Activated naive CD8-positive, alpha-beta T cell (primary cell): ENCODE measurements around the gene OVOL2.

Experiments
- H3K27ac Mint-ChIP-seq: one replicate; pipeline ENCODE4 v1.8.0; 2021; ENCODE audit warnings: mixed read lengths
- H3K27me3 Mint-ChIP-seq: one replicate; pipeline ENCODE4 v1.8.0; 2021; ENCODE audit warnings: mixed read lengths
- H3K36me3 Mint-ChIP-seq: one replicate; pipeline ENCODE4 v1.8.0; 2021; ENCODE audit warnings: mixed read lengths
- H3K4me1 Mint-ChIP-seq: one replicate; pipeline ENCODE4 v1.8.0; 2021; ENCODE audit warnings: low read depth, mixed read lengths
- H3K4me3 Mint-ChIP-seq: one replicate; pipeline ENCODE4 v1.8.0; 2021; ENCODE audit warnings: mild to moderate bottlenecking, mixed read lengths
- H3K9me3 Mint-ChIP-seq: one replicate; pipeline ENCODE4 v1.8.0; 2021; ENCODE audit warnings: low read depth, mixed read lengths

OVOL2 gene

DNA sequence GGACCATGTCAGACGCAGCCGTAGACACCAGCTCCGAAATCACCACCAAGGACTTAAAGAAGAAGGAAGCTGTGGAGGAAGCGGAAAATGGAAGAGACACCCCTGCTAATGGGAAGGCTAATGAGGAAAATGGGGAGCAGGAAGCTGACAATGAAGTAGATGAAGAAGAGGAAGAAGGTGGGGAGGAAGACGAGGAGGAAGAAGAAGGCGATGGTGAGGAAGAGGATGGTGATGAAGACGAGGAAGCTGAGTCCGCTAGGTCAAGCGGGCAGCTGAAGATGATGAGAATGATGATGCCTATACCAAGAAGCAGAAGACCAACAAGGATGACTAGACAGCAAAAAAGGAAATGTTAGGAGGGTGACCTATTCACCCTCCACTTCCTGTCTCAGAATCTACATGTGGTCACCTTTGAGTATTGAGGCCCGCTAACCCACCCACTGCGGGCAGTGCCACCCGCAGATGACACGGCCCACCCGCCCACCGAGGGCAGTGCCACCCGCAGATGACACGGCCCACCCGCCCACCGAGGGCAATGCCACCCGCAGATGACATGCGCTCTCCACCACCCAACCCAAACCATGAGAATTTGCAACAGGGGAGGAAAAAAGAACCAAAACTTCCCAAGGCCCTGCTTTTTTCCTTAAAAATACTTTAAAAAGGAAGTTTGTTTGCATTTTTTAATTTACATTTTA lies 45.6 kb downstream of the OVOL2 start:
- H3K27ac Mint-ChIP-seq = no peak overlapping the region
- no peaks in the 10 kb centered on the region for H3K36me3 Mint-ChIP-seq
- no peaks in the 10 kb centered on the region for H3K9me3 Mint-ChIP-seq
- no peaks in the 10 kb centered on the region for H3K27me3 Mint-ChIP-seq
- H3K4me3 Mint-ChIP-seq = no peak overlapping the region
- H3K4me1 Mint-ChIP-seq = no peaks in the 10 kb centered on the region

GRCh38 chr20:18011482-18011881 lies 46.2 kb downstream of the OVOL2 start:
- no peak overlapping the region for H3K4me3 Mint-ChIP-seq
- H3K36me3 Mint-ChIP-seq = no peaks in the 10 kb centered on the region
- no peaks in the 10 kb centered on the region for H3K9me3 Mint-ChIP-seq
- H3K27ac Mint-ChIP-seq = no peak overlapping the region
- no peaks in the 10 kb centered on the region for H3K4me1 Mint-ChIP-seq
- no peaks in the 10 kb centered on the region for H3K27me3 Mint-ChIP-seq

DNA sequence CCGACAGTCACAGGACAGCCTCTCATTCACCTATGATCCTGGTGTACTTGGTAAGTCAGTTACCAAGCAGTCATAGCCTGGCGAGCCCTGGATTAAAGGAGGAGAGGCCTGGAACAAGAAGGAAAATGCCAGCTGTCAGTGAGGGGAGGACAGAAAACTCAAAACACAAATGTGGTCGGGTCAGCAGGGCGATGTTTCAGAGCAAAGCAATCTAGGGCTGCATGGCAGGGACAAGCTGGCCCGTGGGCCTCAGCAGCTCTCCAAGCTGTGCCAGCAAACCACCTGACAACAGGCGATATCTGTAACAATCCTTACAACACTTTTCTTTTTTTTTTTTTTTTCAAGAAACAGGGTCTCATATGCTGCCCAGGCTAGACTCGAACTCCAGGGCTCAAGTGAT lies 48.6 kb downstream of the OVOL2 start:
- no peak overlapping the region for H3K27ac Mint-ChIP-seq
- H3K36me3 Mint-ChIP-seq = no peaks in the 10 kb centered on the region
- no peaks in the 10 kb centered on the region for H3K27me3 Mint-ChIP-seq
- H3K9me3 Mint-ChIP-seq = no peaks in the 10 kb centered on the region
- no peaks in the 10 kb centered on the region for H3K4me1 Mint-ChIP-seq
- H3K4me3 Mint-ChIP-seq = no peak overlapping the region

DNA sequence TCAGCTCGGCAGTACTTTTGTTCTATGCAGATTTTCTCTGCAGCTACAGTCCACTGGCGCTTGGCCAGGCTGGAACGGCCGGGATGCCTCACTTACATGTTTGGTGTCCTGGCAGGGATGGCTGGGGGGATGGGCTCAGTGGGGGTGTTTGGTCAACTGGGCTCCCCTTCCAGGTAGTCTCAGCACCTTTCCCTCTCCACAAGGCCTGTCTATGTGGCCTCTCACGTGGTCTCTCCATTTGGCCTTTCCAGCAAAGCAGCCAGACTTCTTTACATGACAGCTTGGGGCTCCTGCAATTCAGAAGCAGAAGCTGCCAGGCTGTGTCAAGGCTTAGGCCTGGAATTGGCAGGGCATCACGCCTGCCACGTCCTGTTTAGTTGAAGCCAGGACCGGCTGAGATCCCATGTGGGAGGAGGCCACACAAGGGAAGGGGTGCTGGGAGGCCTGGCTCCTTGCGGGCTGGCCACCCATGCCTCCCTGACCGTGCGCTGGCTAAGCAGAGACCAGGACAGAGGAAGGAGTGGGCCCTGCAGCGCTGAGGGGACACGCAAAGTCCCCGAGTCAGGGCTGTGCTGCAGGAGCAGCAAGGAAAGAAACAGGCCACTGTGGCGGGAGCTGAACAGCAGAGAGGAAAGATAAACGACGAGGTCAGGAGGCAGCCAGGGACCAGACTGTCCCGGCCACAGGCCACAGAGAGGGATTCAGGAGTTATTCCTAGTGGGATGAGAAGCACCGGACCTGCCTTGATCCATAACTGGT lies 50.0 kb downstream of the OVOL2 start:
- H3K9me3 Mint-ChIP-seq = no peaks in the 10 kb centered on the region
- no peak overlapping the region for H3K27ac Mint-ChIP-seq
- H3K27me3 Mint-ChIP-seq = no peaks in the 10 kb centered on the region
- no peak overlapping the region for H3K4me3 Mint-ChIP-seq
- no peaks in the 10 kb centered on the region for H3K36me3 Mint-ChIP-seq
- H3K4me1 Mint-ChIP-seq = no peaks in the 10 kb centered on the region

- H3K4me3 Mint-ChIP-seq = no peak overlapping the region
- H3K9me3 Mint-ChIP-seq = no peaks in the 10 kb centered on the region
- no peaks in the 10 kb centered on the region for H3K27me3 Mint-ChIP-seq
- H3K27ac Mint-ChIP-seq = no peak overlapping the region
- no peaks in the 10 kb centered on the region for H3K36me3 Mint-ChIP-seq
- no peaks in the 10 kb centered on the region for H3K4me1 Mint-ChIP-seq
Measured at GRCh38 chr20:18006684-18007083, 51.0 kb downstream of the OVOL2 start.

DNA sequence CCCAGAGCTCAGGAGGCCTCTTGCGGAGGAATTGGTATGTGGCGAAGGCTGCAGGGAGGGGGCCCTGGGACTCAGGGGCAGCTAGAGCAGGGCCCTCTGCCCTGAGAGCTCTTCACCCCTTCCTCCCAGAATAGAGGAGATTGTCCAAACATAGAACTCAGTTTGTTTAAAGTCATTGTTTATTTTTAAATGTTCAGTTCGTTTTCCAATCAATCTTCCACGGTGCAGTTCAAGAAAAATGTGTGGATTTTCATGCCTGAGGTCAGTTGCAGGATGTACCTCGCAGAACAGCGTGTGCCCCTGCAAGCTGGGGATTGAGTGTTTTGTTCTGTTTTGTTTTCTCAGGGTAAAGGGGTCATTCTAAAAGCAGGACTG lies 51.7 kb downstream of the OVOL2 start:
- Mint-ChIP-seq H3K4me3 (no peak overlapping the region), H3K27ac (no peak overlapping the region)

GRCh38 chr20:18005170-18005989 lies 52.3 kb downstream of the OVOL2 start:
- H3K9me3 Mint-ChIP-seq = no peaks in the 10 kb centered on the region
- H3K27me3 Mint-ChIP-seq = no peaks in the 10 kb centered on the region
- H3K27ac Mint-ChIP-seq = no peak overlapping the region
- H3K4me3 Mint-ChIP-seq = no peak overlapping the region
- H3K36me3 Mint-ChIP-seq = no peaks in the 10 kb centered on the region
- H3K4me1 Mint-ChIP-seq = no peaks in the 10 kb centered on the region

More for the DNA sequence above, 51.7 kb downstream of the OVOL2 start:
- H3K9me3 Mint-ChIP-seq = no peaks in the 10 kb centered on the region
- no peaks in the 10 kb centered on the region for H3K4me1 Mint-ChIP-seq
- H3K27me3 Mint-ChIP-seq = no peaks in the 10 kb centered on the region
- H3K36me3 Mint-ChIP-seq = no peaks in the 10 kb centered on the region

- H3K27me3 Mint-ChIP-seq = no peaks in the 10 kb centered on the region
- H3K9me3 Mint-ChIP-seq = no peaks in the 10 kb centered on the region
- H3K27ac Mint-ChIP-seq = no peak overlapping the region
Measured at GRCh38 chr20:18004384-18005031, 53.2 kb downstream of the OVOL2 start.

DNA sequence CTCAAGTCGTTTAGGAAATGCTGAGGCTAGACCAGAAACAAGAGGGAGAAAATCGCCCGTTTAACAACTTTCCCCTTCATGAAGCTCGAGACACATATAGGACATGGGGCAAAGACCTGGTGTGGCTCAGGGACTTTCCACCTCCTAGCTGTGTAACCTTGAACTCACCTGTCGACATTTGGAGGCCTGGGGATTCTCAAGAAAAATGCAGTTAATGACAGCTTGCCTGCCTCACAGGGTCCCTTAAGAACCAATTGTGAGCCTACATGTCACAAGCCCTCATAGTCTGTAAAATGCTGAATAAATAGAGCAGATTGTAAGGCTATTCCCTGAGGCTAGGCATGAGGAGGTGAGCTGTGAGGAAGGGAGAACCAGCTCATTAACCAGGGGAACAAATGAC lies 53.8 kb downstream of the OVOL2 start:
- Mint-ChIP-seq H3K4me1 (no peaks in the 10 kb centered on the region), H3K27ac (no peak overlapping the region), H3K4me3 (no peak overlapping the region), H3K9me3 (no peaks in the 10 kb centered on the region), H3K36me3 (no peaks in the 10 kb centered on the region), H3K27me3 (peaks cover 3% of the 10 kb centered on the region)

More at GRCh38 chr20:18004384-18005031, 53.2 kb downstream of the OVOL2 start:
- no peak overlapping the region for H3K4me3 Mint-ChIP-seq
- no peaks in the 10 kb centered on the region for H3K36me3 Mint-ChIP-seq
- H3K4me1 Mint-ChIP-seq = no peaks in the 10 kb centered on the region

- Mint-ChIP-seq H3K4me3 (no peak overlapping the region), H3K27me3 (peaks cover 10% of the 10 kb centered on the region), H3K9me3 (no peaks in the 10 kb centered on the region), H3K36me3 (no peaks in the 10 kb centered on the region), H3K27ac (no peak overlapping the region), H3K4me1 (peaks cover under 1% of the 10 kb centered on the region)
Measured at GRCh38 chr20:18001131-18001921, 56.4 kb downstream of the OVOL2 start.

DNA sequence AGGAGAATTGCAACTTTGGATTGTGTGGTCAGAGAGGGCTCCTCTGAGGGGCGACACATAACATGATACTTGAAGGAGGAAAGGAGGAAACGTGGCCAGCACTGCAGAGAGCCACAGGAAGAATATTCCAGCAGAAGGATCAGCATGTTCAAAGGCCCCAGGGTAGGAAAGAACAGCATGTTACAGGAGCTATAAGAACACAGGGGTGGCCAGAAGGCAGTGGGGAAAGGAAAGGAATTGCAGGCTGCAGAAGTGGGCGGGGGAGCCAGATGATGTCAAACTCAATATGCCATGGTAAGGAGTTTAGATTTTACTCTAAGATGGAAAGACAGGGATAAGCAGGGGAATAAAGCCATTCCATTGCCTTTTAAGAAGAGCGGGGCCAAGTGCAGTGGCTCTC lies 58.1 kb downstream of the OVOL2 start:
- Mint-ChIP-seq H3K9me3 (no peaks in the 10 kb centered on the region), H3K36me3 (peaks cover 2% of the 10 kb centered on the region), H3K27me3 (peaks cover 20% of the 10 kb centered on the region), H3K27ac (no peak overlapping the region), H3K4me1 (peaks cover 7% of the 10 kb centered on the region), H3K4me3 (no peak overlapping the region)

GRCh38 chr20:17998446-17998845 lies 59.3 kb downstream of the OVOL2 start:
- no peak overlapping the region for H3K4me3 Mint-ChIP-seq
- no peak overlapping the region for H3K27ac Mint-ChIP-seq
- H3K27me3 Mint-ChIP-seq = peaks cover 21% of the 10 kb centered on the region
- no peaks in the 10 kb centered on the region for H3K9me3 Mint-ChIP-seq
- H3K36me3 Mint-ChIP-seq = peaks cover 2% of the 10 kb centered on the region
- H3K4me1 Mint-ChIP-seq = peaks cover 7% of the 10 kb centered on the region

GRCh38 chr20:17995967-17996819 lies 61.5 kb downstream of the OVOL2 start:
- Mint-ChIP-seq H3K27ac (no peak overlapping the region), H3K9me3 (no peaks in the 10 kb centered on the region), H3K4me3 (no peak overlapping the region), H3K4me1 (peaks cover 7% of the 10 kb centered on the region), H3K27me3 (peaks cover 21% of the 10 kb centered on the region), H3K36me3 (peaks cover 2% of the 10 kb centered on the region)
